ENCODE measurements around the gene DCTPP1. TPM values are rescaled to one million over a fixed set of nuclear protein-coding genes. Genes with fewer than 3 reads are reported as not detected.

Gene DCTPP1
- total RNA-seq, 1 donor: 13.8 TPM

DNA sequence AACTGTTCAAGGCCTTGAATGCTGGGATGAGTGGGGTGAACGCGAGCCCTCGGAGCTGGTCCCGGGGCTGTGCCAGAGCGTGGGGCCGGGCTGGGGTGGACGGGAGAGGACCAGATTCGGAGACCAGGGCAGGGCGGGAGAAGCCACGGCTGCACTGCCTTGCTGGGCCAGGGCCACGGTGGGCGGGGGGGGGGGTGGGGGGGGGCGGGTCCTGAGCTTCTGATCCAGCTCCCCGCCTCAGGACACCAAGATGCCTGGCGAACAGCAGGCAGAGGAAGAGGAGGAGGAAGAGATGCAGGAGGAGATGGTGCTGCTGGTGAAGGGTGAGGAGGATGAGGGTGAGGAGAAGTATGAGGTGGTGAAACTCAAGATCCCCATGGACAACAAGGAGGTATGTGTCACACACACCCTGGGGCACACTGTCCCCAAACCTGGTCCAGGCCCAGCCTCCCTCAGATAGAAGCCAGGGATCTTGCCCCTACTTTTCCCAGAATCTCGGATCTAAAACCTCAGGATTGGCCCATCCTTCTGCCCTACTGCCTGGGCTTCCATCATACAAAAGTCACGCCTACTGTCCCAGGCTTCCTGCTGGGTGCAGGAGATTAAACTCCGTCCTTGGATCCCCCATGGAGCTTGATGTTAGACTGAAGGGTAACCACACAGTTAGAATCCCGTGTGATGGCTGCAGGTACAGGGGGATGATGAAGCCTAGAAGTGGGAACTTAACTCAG, 21.9 kb downstream of the DCTPP1 start:
- Histone ChIP-seq H4K20me1 (ENCODE audit: insufficient read depth, low read length) (peaks cover 4% of the 10 kb centered on the region), H3K4me1 (ENCODE audit: insufficient read depth, low read length) (peaks cover 20% of the 10 kb centered on the region), H3K9me3 (ENCODE audit: low read depth, low read length) (no peaks in the 10 kb centered on the region), H3K4me2 (ENCODE audit: insufficient read depth, low read length) (peak overlapping the region; percentile 84), H3K27ac (ENCODE audit: low read depth, low read length) (peak overlapping the region; percentile 46), H3K79me2 (ENCODE audit: insufficient read depth, low read length) (peaks cover 31% of the 10 kb centered on the region), H3K4me3 (ENCODE audit: insufficient read depth, low read length) (peak overlapping the region; percentile 85), H2AFZ (ENCODE audit: low read length) (no peak overlapping the region), H3K27me3 (ENCODE audit: insufficient read depth, low read length) (no peaks in the 10 kb centered on the region), H3K36me3 (ENCODE audit: insufficient read depth, low read length) (peaks cover 14% of the 10 kb centered on the region)
- DNase-seq (ENCODE audit: insufficient read length, low spot score, missing footprints): peak; percentile 89
- TF ChIP-seq, protein P1, sequence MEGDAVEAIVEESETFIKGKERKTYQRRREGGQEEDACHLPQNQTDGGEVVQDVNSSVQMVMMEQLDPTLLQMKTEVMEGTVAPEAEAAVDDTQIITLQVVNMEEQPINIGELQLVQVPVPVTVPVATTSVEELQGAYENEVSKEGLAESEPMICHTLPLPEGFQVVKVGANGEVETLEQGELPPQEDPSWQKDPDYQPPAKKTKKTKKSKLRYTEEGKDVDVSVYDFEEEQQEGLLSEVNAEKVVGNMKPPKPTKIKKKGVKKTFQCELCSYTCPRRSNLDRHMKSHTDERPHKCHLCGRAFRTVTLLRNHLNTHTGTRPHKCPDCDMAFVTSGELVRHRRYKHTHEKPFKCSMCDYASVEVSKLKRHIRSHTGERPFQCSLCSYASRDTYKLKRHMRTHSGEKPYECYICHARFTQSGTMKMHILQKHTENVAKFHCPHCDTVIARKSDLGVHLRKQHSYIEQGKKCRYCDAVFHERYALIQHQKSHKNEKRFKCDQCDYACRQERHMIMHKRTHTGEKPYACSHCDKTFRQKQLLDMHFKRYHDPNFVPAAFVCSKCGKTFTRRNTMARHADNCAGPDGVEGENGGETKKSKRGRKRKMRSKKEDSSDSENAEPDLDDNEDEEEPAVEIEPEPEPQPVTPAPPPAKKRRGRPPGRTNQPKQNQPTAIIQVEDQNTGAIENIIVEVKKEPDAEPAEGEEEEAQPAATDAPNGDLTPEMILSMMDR (IDR thresholded peaks at IDR 0.05; ENCODE audit: extremely low read depth, low read depth, low read length): no peak

DNA sequence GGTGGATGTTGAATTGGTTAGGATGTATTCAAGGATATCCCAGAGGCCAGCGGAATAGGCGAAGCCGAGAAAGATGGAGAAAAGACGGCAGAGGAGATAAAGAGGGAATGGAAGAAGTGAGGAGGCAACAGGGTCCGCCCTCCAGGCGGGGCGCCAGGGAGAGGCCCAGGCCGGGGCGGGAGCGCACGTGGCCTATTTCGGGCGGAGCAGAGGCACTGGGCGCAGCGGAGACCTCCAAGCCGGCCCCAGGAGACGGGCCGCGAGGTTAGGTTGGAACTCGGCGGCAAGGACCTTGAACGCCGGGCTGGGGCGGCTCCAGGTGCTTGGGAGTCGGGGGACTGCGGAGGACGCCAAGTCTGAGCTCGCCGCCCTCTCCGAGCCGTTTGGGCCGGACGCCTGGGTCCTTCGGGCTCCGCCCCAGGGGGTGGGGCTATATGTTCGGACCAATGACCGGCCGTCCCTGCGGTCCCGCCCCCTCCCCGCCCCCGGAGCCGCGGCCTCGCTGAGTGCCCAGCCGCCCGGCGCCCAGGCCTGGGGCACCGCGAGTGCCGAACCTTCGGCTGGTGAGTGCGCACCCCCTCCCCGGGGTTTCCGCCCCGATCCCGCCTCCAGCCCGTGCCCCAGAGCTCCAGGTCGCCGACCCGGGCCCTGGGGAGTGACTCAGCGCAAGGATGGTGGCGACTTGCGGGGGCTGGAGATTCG, 22.6 kb downstream of the DCTPP1 start, which contains the start of gene ZNF771:
ZNF771 (plus strand) TSS at position 505 of the 702 bp plus-strand sequence. CDS start 448 bp downstream, outside the sequence.
- peak within 1 kb of the TSS; percentile 84 for H3K4me2 ChIP-seq (ENCODE audit: insufficient read depth, low read length)
- peaks cover 26% of the 10 kb centered on the region for H3K79me2 ChIP-seq (ENCODE audit: insufficient read depth, low read length)
- H3K36me3 ChIP-seq (ENCODE audit: insufficient read depth, low read length): peaks cover 12% of the 10 kb centered on the region
- H3K4me1 ChIP-seq (ENCODE audit: insufficient read depth, low read length): peaks cover 20% of the 10 kb centered on the region
- no peaks in the 10 kb centered on the region for H3K27me3 ChIP-seq (ENCODE audit: insufficient read depth, low read length)
- H2AFZ ChIP-seq (ENCODE audit: low read length): peak within 1 kb of the TSS; percentile 98
- peaks cover 4% of the 10 kb centered on the region for H4K20me1 ChIP-seq (ENCODE audit: insufficient read depth, low read length)
- H3K4me3 ChIP-seq (ENCODE audit: insufficient read depth, low read length): peak within 1 kb of the TSS; percentile 85
- peak within 1 kb of the TSS; percentile 46 for H3K27ac ChIP-seq (ENCODE audit: low read depth, low read length)
- TF ChIP-seq, protein P1 (IDR thresholded peaks at IDR 0.05; ENCODE audit: extremely low read depth, low read depth, low read length): no peak
- peak; percentile 99 for DNase-seq (ENCODE audit: insufficient read length, low spot score, missing footprints)
- no peaks in the 10 kb centered on the region for H3K9me3 ChIP-seq (ENCODE audit: low read depth, low read length)

GRCh38 chr16:30406795-30407101, 23.1 kb downstream of the DCTPP1 start:
- Histone ChIP-seq H2AFZ (ENCODE audit: low read length) (peak overlapping the region; percentile 98), H3K27me3 (ENCODE audit: insufficient read depth, low read length) (no peaks in the 10 kb centered on the region), H3K4me3 (ENCODE audit: insufficient read depth, low read length) (peak overlapping the region; percentile 85), H3K36me3 (ENCODE audit: insufficient read depth, low read length) (peaks cover 7% of the 10 kb centered on the region), H3K79me2 (ENCODE audit: insufficient read depth, low read length) (peaks cover 21% of the 10 kb centered on the region), H3K4me1 (ENCODE audit: insufficient read depth, low read length) (peaks cover 20% of the 10 kb centered on the region), H3K9me3 (ENCODE audit: low read depth, low read length) (no peaks in the 10 kb centered on the region), H4K20me1 (ENCODE audit: insufficient read depth, low read length) (peaks cover 4% of the 10 kb centered on the region), H3K27ac (ENCODE audit: low read depth, low read length) (peak overlapping the region; percentile 25), H3K4me2 (ENCODE audit: insufficient read depth, low read length) (peak overlapping the region; percentile 84)
- TF ChIP-seq, protein P1 (IDR thresholded peaks at IDR 0.05; ENCODE audit: extremely low read depth, low read depth, low read length): no peak
- DNase-seq (ENCODE audit: insufficient read length, low spot score, missing footprints): no peak
